Measurements from ENCODE around the gene CCDC191.

DNA sequence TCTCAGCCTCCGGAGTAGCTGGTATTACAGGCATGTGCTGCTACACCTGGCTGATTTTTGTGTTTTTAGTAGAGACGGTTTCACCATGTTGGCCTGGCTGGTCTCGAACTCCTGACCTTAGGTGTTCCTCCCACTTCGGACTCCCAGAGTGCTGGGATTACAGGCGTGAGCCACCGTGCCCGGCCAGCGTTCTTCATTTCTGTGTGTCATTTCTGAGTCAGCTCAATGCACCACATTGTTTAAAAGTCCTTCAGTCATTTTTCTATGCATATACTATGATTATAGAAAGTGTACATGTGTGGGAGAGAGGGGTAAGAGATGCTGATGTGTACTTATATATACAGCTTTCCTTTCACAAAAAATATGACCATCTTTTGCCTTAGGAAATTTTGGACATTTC, 2.3 kb upstream of the CCDC191 start:
- TF ChIP-seq CTCF (IDR thresholded peaks at IDR 0.05) (no peak), POLR2A (IDR thresholded peaks at IDR 0.05) (no peak)

Data from esophagus squamous epithelium (tissue), 4 donors.